HuH-7 (cell line): ENCODE results near the gene SCFD2.

Experiments
- DNase-seq: peaks from one replicate; pipeline ENCODE4 v3.0.0; 2011; ENCODE audit warnings: low spot score

Gene SCFD2

DNA sequence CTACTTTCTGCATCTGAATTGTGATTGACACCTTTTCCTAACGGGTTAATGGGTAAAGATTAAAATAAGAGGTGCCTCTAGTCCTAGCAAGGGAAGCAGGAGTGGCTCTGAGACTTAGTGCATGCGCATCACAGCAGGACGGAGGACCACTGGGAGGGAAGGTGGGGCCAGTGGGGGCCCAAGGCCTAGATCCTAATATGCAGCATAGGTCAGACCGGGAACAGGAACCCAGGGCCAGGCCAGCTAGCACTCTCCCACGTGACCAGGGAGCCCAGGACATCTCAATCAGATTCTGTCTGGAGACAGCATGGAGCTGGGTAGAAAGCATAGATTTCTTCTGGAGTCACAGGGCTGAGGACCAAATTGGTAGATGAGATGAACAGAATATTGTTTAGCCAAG is 448.0 kb downstream of the SCFD2 start:
- no peak for DNase-seq

DNA sequence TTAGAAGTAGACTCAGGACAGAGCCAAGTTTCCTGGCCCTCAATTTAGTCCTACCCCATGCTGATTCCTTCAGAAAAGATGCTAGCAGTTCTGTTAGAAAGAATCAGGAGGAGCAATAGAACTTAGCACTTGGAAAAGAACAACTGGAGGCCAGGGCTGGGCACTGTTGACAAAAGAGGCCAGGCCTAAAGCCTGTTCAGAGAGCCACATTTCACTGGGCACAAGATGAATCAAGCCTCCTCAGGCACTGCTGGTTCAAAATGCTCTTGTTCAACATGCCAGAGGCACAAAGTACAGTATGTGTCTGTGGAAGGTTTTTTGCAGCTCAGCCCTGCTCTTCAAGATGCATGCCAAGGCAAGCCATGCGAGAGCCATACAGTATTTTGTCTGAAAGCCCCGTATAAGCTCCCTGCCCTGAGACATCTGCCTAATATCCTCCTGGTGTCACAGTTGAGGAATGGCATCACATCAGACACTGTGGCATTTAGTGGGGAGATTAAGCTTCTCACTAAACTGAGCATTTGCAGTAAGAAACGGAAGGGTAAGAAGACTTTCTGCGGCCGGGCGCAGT is 450.0 kb downstream of the SCFD2 start:
- no peak for DNase-seq

GRCh38 chr4:52915191-52915590 is 450.7 kb downstream of the SCFD2 start:
- no peak for DNase-seq

- DNase-seq, result no peak
Measured at GRCh38 chr4:52914051-52914605, 451.7 kb downstream of the SCFD2 start.

DNA sequence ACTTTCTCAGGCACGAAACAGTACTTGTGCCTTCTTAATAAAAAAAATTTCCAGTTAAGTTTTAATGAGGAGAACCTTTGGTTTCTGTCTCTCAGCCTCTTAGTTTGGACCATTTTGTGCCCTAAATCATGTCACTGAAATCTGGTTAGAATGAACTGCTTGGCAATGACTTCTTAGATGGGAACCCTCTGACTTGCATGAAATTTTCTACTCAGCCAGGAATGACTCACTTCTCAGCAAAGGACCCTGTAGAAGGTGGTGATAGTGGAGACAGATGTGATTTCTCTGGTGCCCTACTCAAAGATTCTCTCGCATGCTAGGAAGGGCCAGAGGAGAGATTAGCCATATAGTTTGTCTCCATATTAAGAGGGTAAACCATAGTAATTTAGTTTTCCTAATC is 453.3 kb downstream of the SCFD2 start:
- DNase-seq, result no peak

- DNase-seq, result peak; percentile 75
Measured at GRCh38 chr4:52911684-52912294, 454.1 kb downstream of the SCFD2 start.

DNA sequence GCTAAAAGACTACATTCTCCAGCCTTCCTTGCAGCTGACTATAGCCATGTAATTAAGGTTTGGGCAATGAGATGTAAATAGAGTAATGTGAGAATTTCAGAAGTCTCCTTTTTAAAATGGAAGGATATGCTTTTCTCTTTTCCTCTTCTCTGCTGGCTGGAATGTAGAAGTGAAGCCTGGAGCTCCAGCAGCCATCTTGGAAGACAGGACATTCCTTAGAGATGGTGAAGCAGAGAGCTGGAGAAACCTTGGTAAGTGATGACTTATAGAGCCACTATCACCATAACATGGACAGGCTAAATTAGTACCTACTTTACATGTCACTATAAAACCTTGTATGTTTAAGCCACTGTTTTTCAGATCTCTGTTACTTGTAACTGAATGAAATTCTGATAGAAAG is 455.7 kb downstream of the SCFD2 start:
- DNase-seq, result no peak

- DNase-seq, result no peak
Measured at GRCh38 chr4:52907510-52907909, 458.4 kb downstream of the SCFD2 start.

DNA sequence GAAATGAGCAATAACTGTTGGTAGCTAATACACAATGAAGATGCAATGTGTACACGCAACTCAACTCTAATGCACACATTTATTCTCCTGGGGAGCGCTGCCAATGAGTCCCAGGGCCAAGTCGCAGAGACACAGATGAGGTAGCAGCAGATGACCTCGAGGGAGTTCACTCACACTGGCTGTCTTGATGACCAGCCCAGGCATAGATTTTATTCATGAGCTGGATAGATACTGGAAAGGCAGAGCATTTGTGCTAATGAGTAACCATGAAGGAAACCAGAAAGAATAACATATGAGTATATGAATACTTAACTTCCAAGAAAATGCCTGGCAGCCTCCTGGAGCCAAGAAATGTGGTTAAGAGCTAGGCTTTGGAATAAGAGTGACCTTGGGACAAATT is 461.4 kb downstream of the SCFD2 start:
- DNase-seq, result no peak

DNA sequence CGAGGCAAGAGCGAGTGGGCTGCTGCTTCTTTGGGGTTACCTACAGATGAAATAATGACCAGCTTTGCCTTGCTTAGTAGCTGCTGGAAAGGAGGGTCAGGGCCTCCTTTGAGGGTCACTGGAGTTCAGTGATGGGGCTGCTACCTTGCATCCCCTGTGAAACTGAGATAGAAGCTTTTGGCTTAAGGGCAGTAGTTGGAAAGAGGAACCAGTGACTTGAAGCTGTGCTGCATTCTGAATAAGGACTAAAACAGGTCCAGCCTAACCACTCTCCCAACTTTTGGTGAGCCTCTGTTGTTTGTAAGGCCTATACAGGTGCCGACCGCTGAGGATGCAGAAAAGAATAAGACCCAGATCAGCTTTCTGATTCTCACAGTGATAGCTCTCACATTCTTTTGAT is 462.6 kb downstream of the SCFD2 start:
- DNase-seq, result no peak

DNA sequence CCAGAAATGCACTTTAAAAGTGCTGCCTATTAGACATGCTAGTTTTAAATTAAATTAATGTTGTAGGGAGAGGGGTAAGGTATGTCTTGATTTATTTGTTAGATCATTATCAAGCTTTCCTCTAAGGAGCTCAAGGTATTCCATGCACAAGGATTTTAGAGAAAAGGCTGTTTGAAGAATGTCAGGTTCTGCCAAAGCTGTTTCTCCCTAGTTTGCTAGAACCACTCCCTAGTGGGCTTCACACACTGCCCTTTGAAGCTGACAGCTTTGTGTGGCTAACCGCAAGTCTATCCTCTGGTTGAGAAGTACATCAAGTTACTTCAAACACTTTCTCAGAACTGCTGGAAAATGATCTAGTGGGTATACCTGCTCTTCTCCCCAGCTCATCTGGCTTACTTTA is 471.4 kb downstream of the SCFD2 start:
- DNase-seq, result no peak

DNA sequence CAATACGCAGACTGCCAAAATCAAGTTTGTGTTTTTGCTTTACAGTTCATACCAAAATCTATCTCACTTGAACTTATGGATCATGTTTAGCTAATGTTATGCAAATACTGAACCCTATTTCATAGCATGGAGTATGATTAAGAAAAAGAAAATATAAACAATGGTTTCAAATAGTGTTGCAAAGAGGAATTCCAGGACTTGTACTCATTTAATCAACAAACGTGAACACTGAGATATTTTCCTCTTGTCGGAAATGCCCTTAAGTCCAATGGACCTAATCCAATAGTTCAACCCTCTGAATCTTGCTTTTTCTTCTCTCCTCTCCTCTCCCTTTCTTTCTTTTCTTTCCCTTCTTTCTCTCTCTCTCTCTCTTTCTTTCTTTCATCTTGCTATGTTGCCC is 473.0 kb downstream of the SCFD2 start:
- no peak for DNase-seq

- no peak for DNase-seq
Measured at GRCh38 chr4:52891743-52892142, 474.1 kb downstream of the SCFD2 start.

GRCh38 chr4:52890521-52890791 is 475.4 kb downstream of the SCFD2 start:
- DNase-seq, result no peak

DNA sequence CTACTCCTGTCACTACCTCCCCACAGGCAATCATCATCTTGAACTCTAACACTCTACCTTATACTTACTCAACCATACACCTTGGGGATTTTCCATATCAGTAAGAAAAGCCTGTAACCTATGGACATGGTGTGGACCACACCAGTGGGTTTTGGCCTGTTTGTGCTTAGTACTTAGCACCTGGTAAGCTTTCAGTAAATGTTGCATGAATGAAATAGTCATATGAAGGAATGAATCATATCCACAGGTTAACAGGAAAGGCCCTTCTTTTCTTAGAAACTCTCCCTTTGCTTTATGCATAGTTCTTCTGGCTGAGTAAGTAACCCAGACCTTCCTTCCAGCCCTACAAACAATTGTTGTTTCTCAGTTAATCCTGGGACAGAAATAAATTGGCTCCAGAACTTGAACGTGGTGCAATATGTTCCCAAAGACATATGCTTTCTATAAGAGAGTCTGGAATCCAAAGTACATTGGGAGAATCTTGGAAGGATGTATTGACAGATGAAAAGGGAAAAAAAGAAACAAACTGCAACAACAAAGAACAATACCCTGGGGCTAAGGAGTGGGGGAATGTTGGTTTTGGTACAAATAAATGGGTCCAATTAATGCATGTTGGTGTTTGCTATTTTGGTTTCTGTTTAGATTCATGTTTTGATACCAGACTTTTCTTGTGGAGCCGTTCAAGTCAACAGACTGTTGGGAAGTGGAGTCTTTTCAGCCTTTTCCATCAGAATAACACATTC is 475.9 kb downstream of the SCFD2 start:
- DNase-seq, result no peak

DNA sequence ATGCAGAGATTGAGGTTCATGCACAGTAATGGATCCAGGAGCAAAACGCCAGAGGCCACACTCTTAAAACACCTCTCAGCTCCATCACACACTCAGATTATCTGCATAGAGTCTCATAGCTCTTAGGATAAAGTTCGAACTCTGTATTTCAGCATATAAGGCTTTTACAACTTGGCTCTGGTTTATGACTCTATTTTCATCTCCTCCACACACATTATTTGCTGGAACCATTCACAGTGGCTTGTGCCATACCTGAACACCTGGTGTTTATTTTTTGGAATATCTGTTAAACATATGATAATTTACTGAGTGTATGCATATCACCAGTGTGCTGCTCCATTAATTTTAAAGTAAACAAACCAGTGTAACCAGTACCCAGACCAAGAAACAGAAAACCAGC is 476.5 kb downstream of the SCFD2 start:
- DNase-seq, result no peak

DNA sequence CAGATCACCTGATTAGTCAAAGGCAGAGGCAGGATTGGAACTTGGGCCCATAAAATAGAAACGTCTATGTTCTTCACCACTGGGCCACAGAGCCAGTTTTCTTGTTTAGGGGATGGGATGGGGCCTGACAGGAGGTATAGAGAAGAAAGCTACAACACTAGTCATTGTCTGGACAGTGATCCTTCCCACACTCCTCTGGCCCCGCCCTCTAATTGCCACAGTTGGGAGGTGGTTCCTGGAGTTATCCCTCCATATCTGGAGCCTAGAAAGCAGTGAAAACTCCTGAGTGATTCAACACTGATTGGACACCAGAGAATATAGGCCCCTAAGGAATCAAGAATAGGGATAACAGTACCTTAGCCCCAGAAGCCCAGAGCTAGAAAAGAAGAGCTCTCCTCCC is 480.9 kb downstream of the SCFD2 start:
- DNase-seq, result no peak

- DNase-seq, result no peak
Measured at GRCh38 chr4:52883707-52884669, 481.9 kb downstream of the SCFD2 start.

GRCh38 chr4:52883183-52883621 is 482.7 kb downstream of the SCFD2 start:
- DNase-seq, result no peak

DNA sequence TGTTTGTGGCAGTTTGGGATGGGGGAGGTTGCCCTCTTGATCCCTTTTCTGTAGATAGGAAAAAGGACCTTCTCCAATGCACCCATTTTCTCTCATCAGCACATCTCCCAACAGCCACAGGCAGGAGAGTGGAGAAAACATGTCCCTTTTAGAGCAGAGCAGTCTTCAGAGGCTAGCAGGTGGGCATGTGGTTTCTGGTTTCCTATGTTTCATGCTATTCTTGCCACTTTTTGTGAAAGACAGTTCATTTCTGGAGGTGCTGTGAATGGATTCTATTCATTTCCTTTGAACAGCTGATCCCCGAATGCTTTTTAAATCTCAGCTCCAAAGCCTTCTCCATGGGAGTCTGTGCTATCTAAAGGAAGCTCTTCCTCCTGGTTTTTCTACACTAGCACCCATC is 484.9 kb downstream of the SCFD2 start:
- no peak for DNase-seq

DNA sequence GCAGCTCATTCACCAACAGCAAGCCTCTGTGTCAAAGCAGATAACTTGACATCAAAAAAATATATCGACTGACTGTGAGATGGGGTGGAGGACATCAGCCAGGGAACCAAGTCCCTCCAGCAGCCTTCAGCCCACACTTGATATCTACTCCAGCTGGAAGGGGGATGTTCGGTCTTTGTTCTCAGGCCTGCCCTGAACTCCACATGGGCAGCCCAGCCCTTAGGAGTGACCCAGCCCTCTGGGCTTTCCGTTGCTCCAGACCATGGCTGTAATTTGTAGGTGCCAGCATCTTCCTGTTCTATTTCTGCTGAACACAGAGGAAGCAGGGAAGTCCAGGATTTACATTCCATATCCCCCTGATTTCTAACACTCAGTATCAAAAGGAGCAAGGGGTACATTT is 486.4 kb downstream of the SCFD2 start:
- no peak for DNase-seq

DNA sequence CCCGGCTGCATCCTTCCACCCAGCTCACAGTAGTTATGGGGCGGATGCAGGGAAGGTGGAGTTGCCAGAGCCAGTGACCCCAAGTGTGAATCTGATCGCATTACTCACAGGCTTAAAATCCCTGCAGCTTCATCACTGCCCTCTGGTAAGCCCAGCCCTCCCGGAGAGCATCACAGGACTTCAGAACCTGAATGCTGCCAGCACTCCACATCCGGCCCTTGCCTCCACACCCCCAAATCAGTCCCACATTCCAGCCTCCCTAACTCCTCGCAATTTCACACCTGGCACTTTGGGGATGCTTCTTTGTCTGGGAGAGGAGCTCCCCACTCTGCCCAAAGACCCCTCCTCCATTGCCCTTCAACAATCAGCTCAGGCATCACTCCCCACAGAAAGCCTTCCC is 488.2 kb downstream of the SCFD2 start:
- no peak for DNase-seq
